ENCODE data around the gene C1QTNF5.

C1QTNF5 gene

GRCh38 chr11:119314726-119315125 is 26.0 kb downstream of the C1QTNF5 start:
- TF ChIP-seq CTCF (IDR thresholded peaks at IDR 0.05; ENCODE audit: low read depth, low read length, missing control alignments): no peak
- no peak overlapping the region for H3K4me3 ChIP-seq (ENCODE audit: low read depth, low read length)
- DNase-seq (ENCODE audit: low read depth): no peak

DNA sequence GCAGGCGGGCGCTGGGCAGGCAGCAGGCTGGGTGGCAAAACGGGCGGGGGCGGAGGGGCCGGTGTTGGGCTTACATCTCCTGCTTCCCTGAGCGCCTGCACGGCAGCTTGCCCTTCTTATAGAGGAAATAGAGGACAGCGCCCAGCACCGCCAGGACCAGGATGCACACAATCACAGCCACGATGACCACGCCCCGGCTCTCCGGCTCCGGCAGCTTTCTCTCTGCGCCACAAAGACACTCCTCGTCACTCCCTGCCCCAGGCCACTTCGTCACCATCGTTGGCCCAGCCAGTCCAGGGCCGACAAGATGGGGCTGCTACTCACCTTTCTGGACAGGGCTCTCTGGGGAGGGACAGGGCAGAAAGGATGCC is 30.0 kb downstream of the C1QTNF5 start:
- no peak for DNase-seq (ENCODE audit: low read depth)
- no peak overlapping the region for H3K4me3 ChIP-seq (ENCODE audit: low read depth, low read length)
- TF ChIP-seq CTCF (IDR thresholded peaks at IDR 0.05; ENCODE audit: low read depth, low read length, missing control alignments): no peak

DNA sequence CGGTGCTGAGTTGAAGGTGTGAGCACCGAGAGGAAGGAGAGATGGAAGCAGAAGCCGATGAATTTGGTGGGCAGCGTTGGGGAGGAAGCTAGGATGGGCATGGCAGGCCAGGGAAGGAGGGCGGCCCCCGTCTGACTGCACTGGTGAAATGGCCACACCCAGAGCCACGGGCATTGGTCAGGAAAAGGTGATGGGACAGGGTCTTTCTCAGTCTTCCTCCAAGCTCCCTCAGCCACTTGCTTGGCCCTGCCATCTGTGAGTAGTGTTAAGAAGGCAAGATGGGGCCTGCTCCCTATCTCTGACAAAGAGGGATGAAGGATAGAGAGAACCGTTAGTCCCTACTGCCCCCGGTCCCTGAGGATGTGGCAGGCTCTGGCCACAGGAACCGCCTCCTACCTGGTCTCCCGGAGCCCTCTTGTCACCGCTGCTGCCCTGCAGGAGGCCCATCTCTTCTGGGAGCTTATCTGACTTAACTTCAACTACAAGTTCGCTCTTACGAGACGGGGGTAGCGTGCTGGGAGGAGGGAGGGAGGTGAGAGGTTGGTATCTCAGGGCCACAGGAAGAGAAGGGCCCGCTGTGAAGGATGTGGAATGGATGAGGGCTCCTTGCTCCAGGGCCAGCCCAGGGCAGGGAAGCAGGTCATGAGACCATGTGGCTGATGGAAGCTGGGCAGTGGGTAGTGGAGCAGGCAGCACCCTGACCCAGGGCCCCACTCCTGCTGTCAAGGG is 30.6 kb downstream of the C1QTNF5 start:
- no peak for DNase-seq (ENCODE audit: low read depth)
- no peak overlapping the region for H3K4me3 ChIP-seq (ENCODE audit: low read depth, low read length)
- TF ChIP-seq CTCF (IDR thresholded peaks at IDR 0.05; ENCODE audit: low read depth, low read length, missing control alignments): no peak

DNA sequence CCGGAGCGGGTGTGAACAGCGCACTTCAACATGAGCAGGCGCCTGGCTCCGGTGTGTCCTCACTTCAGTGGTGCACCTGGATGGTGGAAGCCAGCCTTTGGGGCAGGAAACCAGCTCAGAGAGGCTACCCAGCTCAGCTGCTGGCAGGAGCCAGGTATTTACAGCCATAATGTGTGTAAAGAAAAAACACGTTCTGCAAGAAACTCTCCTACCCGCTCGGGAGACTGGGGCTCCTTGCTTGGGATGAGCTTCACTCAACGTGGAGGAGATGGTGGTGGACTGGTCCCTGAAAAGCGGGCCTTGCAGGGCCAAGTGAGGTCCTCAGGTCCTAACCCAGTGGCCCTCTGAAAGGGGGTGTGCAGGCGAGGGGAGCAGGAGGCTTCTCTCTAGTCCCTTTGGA is 31.3 kb downstream of the C1QTNF5 start:
- no peak for TF ChIP-seq CTCF (IDR thresholded peaks at IDR 0.05; ENCODE audit: low read depth, low read length, missing control alignments)
- DNase-seq (ENCODE audit: low read depth): no peak
- H3K4me3 ChIP-seq (ENCODE audit: low read depth, low read length): no peak overlapping the region

DNA sequence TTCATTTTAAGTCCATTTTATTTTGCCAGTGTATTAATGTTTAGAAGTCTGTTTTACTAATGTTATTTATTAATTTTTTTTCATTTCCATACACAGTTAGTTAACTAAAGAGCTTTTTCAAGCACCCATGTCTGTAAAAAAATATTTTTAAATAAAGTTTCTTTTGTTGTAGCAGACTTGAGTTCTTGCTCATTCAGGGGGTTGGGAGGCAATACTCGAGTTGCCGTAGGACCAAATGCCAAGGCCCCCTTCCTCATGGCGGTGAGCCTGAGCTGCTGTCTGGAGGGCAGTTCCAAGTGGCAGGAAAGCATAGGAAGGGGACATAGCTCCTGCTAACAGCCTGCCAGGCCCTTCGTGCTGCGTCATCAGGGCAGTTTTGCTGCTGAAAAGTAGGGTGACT is 32.7 kb downstream of the C1QTNF5 start:
- no peak overlapping the region for H3K4me3 ChIP-seq (ENCODE audit: low read depth, low read length)
- TF ChIP-seq CTCF (IDR thresholded peaks at IDR 0.05; ENCODE audit: low read depth, low read length, missing control alignments): no peak
- DNase-seq (ENCODE audit: low read depth): no peak

GRCh38 chr11:119307219-119307618 is 33.5 kb downstream of the C1QTNF5 start:
- TF ChIP-seq CTCF (IDR thresholded peaks at IDR 0.05; ENCODE audit: low read depth, low read length, missing control alignments): no peak

DNA sequence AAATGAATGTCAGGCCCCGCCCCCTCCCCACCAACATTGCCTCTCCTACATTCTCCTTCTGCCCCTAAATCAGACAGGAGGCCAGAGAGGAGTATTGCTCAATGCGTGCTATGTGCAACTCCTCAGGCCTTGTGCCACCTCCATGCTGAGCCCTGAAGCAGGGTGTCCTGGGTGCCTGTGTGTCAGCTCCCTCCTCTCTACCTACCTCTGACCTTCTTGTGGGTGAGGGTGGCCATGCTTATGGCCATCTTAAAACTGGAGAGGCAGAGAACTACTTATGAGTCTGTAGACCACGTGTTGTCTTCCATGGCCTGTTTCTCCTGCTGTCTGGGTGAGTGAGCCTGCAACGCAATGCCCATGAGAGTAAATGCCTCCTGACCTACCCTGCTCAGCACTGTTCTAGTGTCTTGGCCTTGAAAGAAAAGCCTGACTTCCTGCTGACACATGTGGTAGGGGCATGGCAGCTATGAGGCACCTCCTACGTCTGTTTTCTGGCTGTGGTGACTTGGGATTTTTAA is 34.3 kb downstream of the C1QTNF5 start:
- no peak for TF ChIP-seq CTCF (IDR thresholded peaks at IDR 0.05; ENCODE audit: low read depth, low read length, missing control alignments)
- DNase-seq (ENCODE audit: low read depth): no peak
- H3K4me3 ChIP-seq (ENCODE audit: low read depth, low read length): no peak overlapping the region

More at GRCh38 chr11:119307219-119307618, 33.5 kb downstream of the C1QTNF5 start:
- no peak for DNase-seq (ENCODE audit: low read depth)
- H3K4me3 ChIP-seq (ENCODE audit: low read depth, low read length): no peak overlapping the region
